HepG2 (cell line): ENCODE measurements around the gene SEM1. TPM values are rescaled to one million over a fixed set of nuclear protein-coding genes. Genes with fewer than 3 reads are reported as not detected.

ENCODE experiments used
- CAMTA2 ChIP-seq: sonication (generic); formaldehyde crosslinking; IDR thresholded peaks from 2 replicates; pipeline ENCODE4 v1.4.0; 2020; ENCODE audit warnings: mild to moderate bottlenecking, missing genetic modification reagents, borderline replicate concordance
- CENPT ChIP-seq: sonication (generic); formaldehyde crosslinking; IDR thresholded peaks from 2 replicates; pipeline ENCODE4 v1.8.0; 2022; ENCODE audit warnings: low read depth, mild to moderate bottlenecking, moderate library complexity, missing genetic modification reagents
- GABPA ChIP-seq, 2 experiments: IDR thresholded peaks; 2 replicates each; pipeline ENCODE4 v1.6.1; 2011 to 2016; ENCODE audit warnings: low read depth in 2 of 2, low read length in 1 of 2, missing biosample characterization in 1 of 2, missing genetic modification characterization in 1 of 2
- HMGXB3 ChIP-seq: sonication (generic); formaldehyde crosslinking; IDR thresholded peaks from 2 replicates; pipeline ENCODE4 v1.4.0; 2020; ENCODE audit warnings: missing genetic modification reagents, borderline replicate concordance
- KLF9 ChIP-seq: IDR thresholded peaks from 2 replicates; pipeline ENCODE4 v1.6.1; 2016; ENCODE audit warnings: low read depth
- NBN ChIP-seq: fragments of 450-650 bp; conservative IDR thresholded peaks from 2 replicates; pipeline ENCODE4 v1.6.1; 2017
- TBX2 ChIP-seq: sonication (generic); formaldehyde crosslinking; IDR thresholded peaks from 2 replicates; pipeline ENCODE4 v1.5.0; 2020; ENCODE audit warnings: missing genetic modification reagents, mild to moderate bottlenecking, borderline replicate concordance
- THAP9 ChIP-seq: sonication (generic); formaldehyde crosslinking; IDR thresholded peaks from 2 replicates; pipeline ENCODE4; 2020; ENCODE audit warnings: missing genetic modification reagents, mild to moderate bottlenecking, borderline replicate concordance
- TRAFD1 ChIP-seq: sonication (generic); formaldehyde crosslinking; IDR thresholded peaks from 2 replicates; pipeline ENCODE4 v1.5.1; 2020; ENCODE audit warnings: missing genetic modification reagents, mild to moderate bottlenecking, borderline replicate concordance
- ZFP37 ChIP-seq: sonication (generic); formaldehyde crosslinking; IDR thresholded peaks from 2 replicates; pipeline ENCODE4 v1.4.0; 2020; ENCODE audit warnings: missing genetic modification reagents, borderline replicate concordance
- ZNF317 ChIP-seq: sonication (generic); formaldehyde crosslinking; IDR thresholded peaks from 2 replicates; pipeline ENCODE4 v1.5.0; 2020; ENCODE audit warnings: mild to moderate bottlenecking, missing genetic modification reagents
- ZNF337 ChIP-seq: sonication (generic); formaldehyde crosslinking; IDR thresholded peaks from 2 replicates; pipeline ENCODE4 v1.5.1; 2020; ENCODE audit warnings: missing genetic modification reagents, low read depth, mild to moderate bottlenecking, borderline replicate concordance
- ZNF749 ChIP-seq: sonication (generic); formaldehyde crosslinking; IDR thresholded peaks from 2 replicates; pipeline ENCODE4 v1.8.0; 2022; ENCODE audit warnings: mild to moderate bottlenecking, missing genetic modification reagents, moderate library complexity, borderline replicate concordance
- polyA plus RNA-seq, 8 experiments: library from polyadenylated mRNA; depleted of rRNA in 3 of 8; stranded (reverse) in 7 of 8; unstranded in 1 of 8; fragments of >200 nt; fragmentation: Illumina TruSeq in 4 of 8; extraction: Trizol in 4 of 8; gene quantifications; 2 replicates each; pipeline versions ENCODE4 v1.2.1 to v1.2.3, GENCODE V29; 2011 to 2016; ENCODE audit warnings: low read depth in 4 of 8, missing spikeins in 1 of 8, mixed read lengths in 1 of 8; ENCODE audit not compliant: insufficient read depth in 1 of 8
- total RNA-seq, 5 experiments: library from RNA; depleted of rRNA; stranded (reverse); fragments of >200 nt; fragmentation: Illumina TruSeq; extraction: Trizol; gene quantifications; 2 replicates each; pipeline ENCODE4 v1.2.3, GENCODE V29; 2016; ENCODE audit warnings: low read depth in 1 of 5
- TF ChIP-seq, protein P1 (sequence below): sonication (generic); formaldehyde crosslinking; IDR thresholded peaks from 2 replicates; pipeline ENCODE4 v1.9.0; 2021; ENCODE audit warnings: missing genetic modification reagents, borderline replicate concordance
- TF ChIP-seq, protein P2 (sequence below): sonication (generic); formaldehyde crosslinking; IDR thresholded peaks from 2 replicates; pipeline ENCODE4 v1.8.1; 2023; ENCODE audit warnings: mild to moderate bottlenecking, moderate library complexity, missing genetic modification reagents
- TF ChIP-seq, protein P3 (sequence below): sonication (generic); formaldehyde crosslinking; IDR thresholded peaks from 2 replicates; pipeline ENCODE4 v1.4.0; 2020; ENCODE audit warnings: missing genetic modification reagents; ENCODE audit errors: not compliant biosample characterization

The SEM1 gene
- total and polyA plus RNA-seq, 2 of the 13 experiments (the other 11 are each of a cell fraction or from before 2014, with no cell fraction given): 40.7 to 174 TPM

GRCh38 chr7:96699219-96699871 is 10.3 kb downstream of the SEM1 start (continued):
- no peak for TF ChIP-seq ZFP37 (CRISPR knock-in tag)
- TF ChIP-seq NBN: no peak
- no peak for TF ChIP-seq ZNF749 (CRISPR knock-in tag)
- no peak for TF ChIP-seq HMGXB3 (CRISPR knock-in tag)
- no peak for TF ChIP-seq ZNF317 (CRISPR knock-in tag)
- peak; percentile 12; the same call in 1 of the 2 replicates for TF ChIP-seq TBX2 (CRISPR knock-in tag)
- TF ChIP-seq, protein P1, sequence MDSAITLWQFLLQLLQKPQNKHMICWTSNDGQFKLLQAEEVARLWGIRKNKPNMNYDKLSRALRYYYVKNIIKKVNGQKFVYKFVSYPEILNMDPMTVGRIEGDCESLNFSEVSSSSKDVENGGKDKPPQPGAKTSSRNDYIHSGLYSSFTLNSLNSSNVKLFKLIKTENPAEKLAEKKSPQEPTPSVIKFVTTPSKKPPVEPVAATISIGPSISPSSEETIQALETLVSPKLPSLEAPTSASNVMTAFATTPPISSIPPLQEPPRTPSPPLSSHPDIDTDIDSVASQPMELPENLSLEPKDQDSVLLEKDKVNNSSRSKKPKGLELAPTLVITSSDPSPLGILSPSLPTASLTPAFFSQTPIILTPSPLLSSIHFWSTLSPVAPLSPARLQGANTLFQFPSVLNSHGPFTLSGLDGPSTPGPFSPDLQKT (CRISPR knock-in tag): no peak
- TF ChIP-seq GABPA (IDR thresholded peaks at IDR 0.05; ENCODE audit: low read depth, low read length): no peak
- TF ChIP-seq GABPA (CRISPR knock-in tag; IDR thresholded peaks at IDR 0.05; ENCODE audit: low read depth): no peak
- no peak for TF ChIP-seq TRAFD1 (CRISPR knock-in tag)
- no peak for TF ChIP-seq CENPT
- TF ChIP-seq KLF9: no peak
- no peak for TF ChIP-seq THAP9 (CRISPR knock-in tag)
- TF ChIP-seq, protein P2, sequence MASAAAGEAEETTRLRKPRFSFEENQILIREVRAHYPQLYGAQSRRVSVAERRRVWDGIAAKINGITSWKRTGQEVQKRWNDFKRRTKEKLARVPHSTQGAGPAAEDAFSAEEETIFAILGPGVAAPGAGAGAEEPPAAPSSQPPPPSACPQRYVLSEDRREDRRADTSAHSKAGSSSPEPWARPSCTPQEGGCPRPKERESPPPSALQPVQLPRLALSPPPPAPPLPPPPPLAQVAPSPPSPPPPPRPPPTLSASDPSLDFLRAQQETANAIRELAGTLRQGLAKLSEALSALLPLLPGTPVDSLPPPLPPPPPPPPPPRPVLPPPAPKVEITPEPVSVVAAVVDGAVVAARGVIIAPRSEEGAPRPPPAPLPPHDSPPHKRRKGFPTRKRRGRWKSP: no peak
- TF ChIP-seq CAMTA2: no peak
- TF ChIP-seq, protein P3, sequence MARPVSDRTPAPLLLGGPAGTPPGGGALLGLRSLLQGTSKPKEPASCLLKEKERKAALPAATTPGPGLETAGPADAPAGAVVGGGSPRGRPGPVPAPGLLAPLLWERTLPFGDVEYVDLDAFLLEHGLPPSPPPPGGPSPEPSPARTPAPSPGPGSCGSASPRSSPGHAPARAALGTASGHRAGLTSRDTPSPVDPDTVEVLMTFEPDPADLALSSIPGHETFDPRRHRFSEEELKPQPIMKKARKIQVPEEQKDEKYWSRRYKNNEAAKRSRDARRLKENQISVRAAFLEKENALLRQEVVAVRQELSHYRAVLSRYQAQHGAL (CRISPR knock-in tag): no peak
- TF ChIP-seq ZNF337 (CRISPR knock-in tag): no peak
